ENCODE measurements around the gene FLII. TPM values are rescaled to one million over a fixed set of nuclear protein-coding genes. Genes with fewer than 3 reads are reported as not detected.
"Not testable (repeated sequence)": the region's sequence is repeated elsewhere in the genome, so short reads cannot be mapped to it uniquely, and the experiment has no call there.

The FLII gene
- total RNA-seq, 1 donor from 2014 or later = 275 TPM

- no peaks in the 10 kb centered on the region for H3K9me3 Mint-ChIP-seq
Observed at GRCh38 chr17:18217412-18218015, 41.0 kb downstream of the FLII start.

DNA sequence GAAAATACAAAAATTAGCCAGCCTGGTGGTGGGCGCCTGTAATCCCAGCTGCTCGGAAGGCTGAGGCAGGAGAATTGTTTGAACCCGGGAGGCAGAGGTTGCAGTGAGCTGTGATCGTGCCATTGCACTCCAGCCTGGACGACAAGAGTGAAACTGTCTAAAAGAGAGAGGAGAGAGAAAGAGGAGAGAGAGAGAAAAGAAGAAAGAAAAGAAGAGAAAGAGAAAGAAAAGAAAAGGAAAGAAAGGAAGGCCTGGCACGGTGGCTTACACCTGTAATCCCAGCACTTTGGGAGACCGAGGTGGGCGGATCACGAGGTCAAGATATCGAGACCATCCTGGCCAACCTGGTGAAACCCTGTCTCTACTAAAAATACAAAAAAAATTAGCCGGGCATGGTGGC, 41.6 kb downstream of the FLII start:
- intact Hi-C loops (cut with micrococcal nuclease) = loop anchor here (1.0 kb wide), 1 partner anchor 76 kb away; no protein-coding TSS in a partner anchor
- H3K9me3 Mint-ChIP-seq; H3K27ac Mint-ChIP-seq; H3K36me3 Mint-ChIP-seq (ENCODE audit: low read depth); H3K4me3 Mint-ChIP-seq; H3K4me1 Mint-ChIP-seq (ENCODE audit: low read depth); DNase-seq (ENCODE audit: low spot score); H3K27me3 Mint-ChIP-seq (ENCODE audit: insufficient read depth): not testable (repeated sequence)

More at GRCh38 chr17:18217412-18218015, 41.0 kb downstream of the FLII start:
- DNase-seq (ENCODE audit: low spot score) = peak; percentile 65
- intact Hi-C loops (cut with micrococcal nuclease) = loop anchor here (1.0 kb wide), 1 partner anchor 76 kb away; no protein-coding TSS in a partner anchor
- no peaks in the 10 kb centered on the region for H3K27me3 Mint-ChIP-seq (ENCODE audit: insufficient read depth)
- H3K4me1 Mint-ChIP-seq (ENCODE audit: low read depth) = peaks cover 5% of the 10 kb centered on the region
- H3K27ac Mint-ChIP-seq = no peak overlapping the region
- H3K36me3 Mint-ChIP-seq (ENCODE audit: low read depth) = no peaks in the 10 kb centered on the region
- no peak overlapping the region for H3K4me3 Mint-ChIP-seq

- Mint-ChIP-seq H3K27ac (no peak overlapping the region), H3K27me3 (ENCODE audit: insufficient read depth) (no peaks in the 10 kb centered on the region), H3K36me3 (ENCODE audit: low read depth) (peaks cover 13% of the 10 kb centered on the region), H3K9me3 (no peaks in the 10 kb centered on the region), H3K4me3 (no peak overlapping the region), H3K4me1 (ENCODE audit: low read depth) (peaks cover 5% of the 10 kb centered on the region)
- DNase-seq (ENCODE audit: low spot score) = no peak
- intact Hi-C loops (cut with micrococcal nuclease) = no loop called here
Observed at GRCh38 chr17:18213666-18214270, 44.8 kb downstream of the FLII start.

DNA sequence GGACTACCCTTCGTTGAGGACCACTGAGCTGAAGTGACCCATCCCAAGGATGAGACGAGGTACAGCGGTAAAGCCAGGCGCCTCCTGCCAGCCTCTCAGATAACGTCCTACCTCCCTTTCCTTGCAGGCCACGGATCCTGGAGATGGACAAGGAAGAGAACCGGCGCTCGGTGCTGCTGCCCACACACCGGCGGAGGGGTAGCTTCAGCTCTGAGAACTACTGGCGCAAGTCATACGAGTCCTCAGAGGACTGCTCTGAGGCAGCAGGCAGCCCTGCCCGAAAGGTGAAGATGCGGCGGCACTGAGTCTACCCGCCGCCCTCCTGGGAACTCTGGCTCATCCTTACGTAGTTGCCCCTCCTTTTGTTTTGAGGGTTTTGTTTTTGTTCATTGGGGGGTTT, 50.4 kb downstream of the FLII start:
- intact Hi-C loops (cut with micrococcal nuclease) = no loop called here
- Mint-ChIP-seq H3K27me3 (ENCODE audit: insufficient read depth) (no peaks in the 10 kb centered on the region), H3K4me3 (no peak overlapping the region), H3K36me3 (ENCODE audit: low read depth) (peaks cover 35% of the 10 kb centered on the region), H3K4me1 (ENCODE audit: low read depth) (no peaks in the 10 kb centered on the region), H3K27ac (no peak overlapping the region), H3K9me3 (no peaks in the 10 kb centered on the region)
- DNase-seq (ENCODE audit: low spot score) = no peak

DNA sequence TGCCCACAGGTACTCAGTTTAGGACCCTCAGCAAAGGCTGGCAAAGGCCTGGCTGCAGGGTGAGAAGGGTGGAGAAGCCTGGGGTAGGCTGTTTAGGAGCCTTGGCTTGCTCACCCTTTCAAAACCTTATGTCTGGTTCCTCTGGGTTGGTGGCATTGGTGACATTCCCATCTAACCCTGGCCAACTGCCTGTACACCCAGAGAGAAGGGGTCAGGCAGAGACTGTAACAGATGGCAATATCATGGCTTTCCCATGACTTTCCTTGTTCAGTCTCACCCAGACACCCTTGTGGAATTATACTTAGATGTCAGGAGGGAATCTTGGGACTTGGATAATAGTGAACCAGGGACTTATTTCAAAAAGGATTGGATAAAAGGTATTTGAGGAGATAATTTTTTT, 51.6 kb downstream of the FLII start:
- no peaks in the 10 kb centered on the region for H3K27me3 Mint-ChIP-seq (ENCODE audit: insufficient read depth)
- no peaks in the 10 kb centered on the region for H3K9me3 Mint-ChIP-seq
- no peaks in the 10 kb centered on the region for H3K4me1 Mint-ChIP-seq (ENCODE audit: low read depth)
- peaks cover 35% of the 10 kb centered on the region for H3K36me3 Mint-ChIP-seq (ENCODE audit: low read depth)
- peak overlapping the region; percentile 11 for H3K27ac Mint-ChIP-seq
- intact Hi-C loops (cut with micrococcal nuclease) = no loop called here
- no peak overlapping the region for H3K4me3 Mint-ChIP-seq
- DNase-seq (ENCODE audit: low spot score) = no peak

DNA sequence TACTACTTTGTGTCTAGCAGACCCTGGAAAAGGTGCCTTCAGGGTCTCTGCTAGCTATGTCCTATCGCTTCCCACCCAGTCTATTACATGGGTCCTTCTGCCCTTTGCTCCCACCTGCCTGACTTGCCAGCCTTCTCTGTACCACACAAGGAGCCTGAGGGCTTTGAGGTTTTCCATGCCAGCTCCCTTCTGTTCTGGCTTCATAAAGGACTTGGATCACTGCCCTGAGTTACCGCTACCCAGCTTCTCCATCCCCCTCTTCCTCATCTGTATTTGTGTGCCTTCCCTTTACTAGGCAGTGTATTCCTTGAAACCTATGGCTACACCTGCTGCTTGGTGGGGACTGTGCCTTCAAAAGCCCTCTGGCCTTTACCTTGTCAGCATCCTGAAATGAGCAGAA, 52.7 kb downstream of the FLII start:
- no peaks in the 10 kb centered on the region for H3K9me3 Mint-ChIP-seq
- H3K27ac Mint-ChIP-seq = peak overlapping the region; percentile 29
- H3K4me1 Mint-ChIP-seq (ENCODE audit: low read depth) = peaks cover 3% of the 10 kb centered on the region
- intact Hi-C loops (cut with micrococcal nuclease) = no loop called here
- H3K4me3 Mint-ChIP-seq = no peak overlapping the region
- H3K27me3 Mint-ChIP-seq (ENCODE audit: insufficient read depth) = no peaks in the 10 kb centered on the region
- peaks cover 38% of the 10 kb centered on the region for H3K36me3 Mint-ChIP-seq (ENCODE audit: low read depth)
- no peak for DNase-seq (ENCODE audit: low spot score)

- no peak overlapping the region for H3K27ac Mint-ChIP-seq
- no peak for DNase-seq (ENCODE audit: low spot score)
- intact Hi-C loops (cut with micrococcal nuclease) = no loop called here
- H3K9me3 Mint-ChIP-seq = no peaks in the 10 kb centered on the region
- H3K4me3 Mint-ChIP-seq = no peak overlapping the region
- peaks cover 12% of the 10 kb centered on the region for H3K4me1 Mint-ChIP-seq (ENCODE audit: low read depth)
- H3K27me3 Mint-ChIP-seq (ENCODE audit: insufficient read depth) = no peaks in the 10 kb centered on the region
- H3K36me3 Mint-ChIP-seq (ENCODE audit: low read depth) = peaks cover 24% of the 10 kb centered on the region
Observed at GRCh38 chr17:18203308-18203707, 55.2 kb downstream of the FLII start.

GRCh38 chr17:18201108-18201507, 57.4 kb downstream of the FLII start:
- no peak for DNase-seq (ENCODE audit: low spot score)
- Mint-ChIP-seq H3K4me1 (ENCODE audit: low read depth) (peaks cover 24% of the 10 kb centered on the region), H3K27me3 (ENCODE audit: insufficient read depth) (no peaks in the 10 kb centered on the region), H3K4me3 (no peak overlapping the region), H3K9me3 (no peaks in the 10 kb centered on the region), H3K27ac (no peak overlapping the region), H3K36me3 (ENCODE audit: low read depth) (peaks cover 34% of the 10 kb centered on the region)
- intact Hi-C loops (cut with micrococcal nuclease) = no loop called here

GRCh38 chr17:18198530-18198929, 60.0 kb downstream of the FLII start:
- no peak for DNase-seq (ENCODE audit: low spot score)
- Mint-ChIP-seq H3K9me3 (no peaks in the 10 kb centered on the region), H3K4me3 (no peak overlapping the region), H3K4me1 (ENCODE audit: low read depth) (peaks cover 36% of the 10 kb centered on the region), H3K27ac (no peak overlapping the region), H3K36me3 (ENCODE audit: low read depth) (peaks cover 47% of the 10 kb centered on the region), H3K27me3 (ENCODE audit: insufficient read depth) (no peaks in the 10 kb centered on the region)
- intact Hi-C loops (cut with micrococcal nuclease) = no loop called here

GRCh38 chr17:18197535-18198194, 60.9 kb downstream of the FLII start:
- intact Hi-C loops (cut with micrococcal nuclease) = no loop called here
- no peak overlapping the region for H3K27ac Mint-ChIP-seq
- H3K4me3 Mint-ChIP-seq = no peak overlapping the region
- peaks cover 45% of the 10 kb centered on the region for H3K36me3 Mint-ChIP-seq (ENCODE audit: low read depth)
- DNase-seq (ENCODE audit: low spot score) = no peak
- H3K9me3 Mint-ChIP-seq = no peaks in the 10 kb centered on the region
- peaks cover 37% of the 10 kb centered on the region for H3K4me1 Mint-ChIP-seq (ENCODE audit: low read depth)
- no peaks in the 10 kb centered on the region for H3K27me3 Mint-ChIP-seq (ENCODE audit: insufficient read depth)

- Mint-ChIP-seq H3K4me3 (no peak overlapping the region), H3K27me3 (ENCODE audit: insufficient read depth) (no peaks in the 10 kb centered on the region), H3K9me3 (no peaks in the 10 kb centered on the region), H3K4me1 (ENCODE audit: low read depth) (peaks cover 50% of the 10 kb centered on the region), H3K36me3 (ENCODE audit: low read depth) (peaks cover 45% of the 10 kb centered on the region), H3K27ac (no peak overlapping the region)
- no peak for DNase-seq (ENCODE audit: low spot score)
- intact Hi-C loops (cut with micrococcal nuclease) = no loop called here
Observed at GRCh38 chr17:18195246-18195645, 63.3 kb downstream of the FLII start.

All from activated T-helper 1 cell treated with anti-CD3 and anti-CD28 coated beads, Interleukin-12 subunit alpha, Interleukin-12 subunit beta, Interleukin-2, Interleukin-4 antibody, amounts not matched to agents 30 ng/mL and 10 ng/mL and 1 ng/mL, durations not matched to agents 14 hours and 24 hours and 36 hours (primary cell).